ENCODE results near the gene KRT81. TPM values are rescaled to one million over a fixed set of nuclear protein-coding genes. Genes with fewer than 3 reads are reported as not detected.
"Not testable (repeated sequence)": the region's sequence is repeated elsewhere in the genome, so short reads cannot be mapped to it uniquely, and the experiment has no call there.

The KRT81 gene
- total RNA-seq, 1 donor from 2014 or later: not detected

- Mint-ChIP-seq H3K9me3 (no peaks in the 10 kb centered on the region), H3K4me1 (no peaks in the 10 kb centered on the region), H3K27ac (no peak overlapping the region), H3K27me3 (ENCODE audit: insufficient read depth, low read depth) (peaks cover 13% of the 10 kb centered on the region), H3K36me3 (no peaks in the 10 kb centered on the region), H3K4me3 (no peak overlapping the region)
- H3K36me3 ChIP-seq: no peaks in the 10 kb centered on the region
- DNase-seq (ENCODE audit: low spot score): no peak
- H2AFZ ChIP-seq (replicated peaks): no peak overlapping the region
- H3K4me2 ChIP-seq: no peak overlapping the region
- peaks cover 9% of the 10 kb centered on the region for H3K4me1 ChIP-seq
- H3K4me3 ChIP-seq: no peak overlapping the region
- H3K27ac ChIP-seq: no peak overlapping the region
- H3K27me3 ChIP-seq: peaks cover 11% of the 10 kb centered on the region
- H3F3A ChIP-seq (ENCODE audit: low read depth): no peaks in the 10 kb centered on the region
- TF ChIP-seq, protein P1, sequence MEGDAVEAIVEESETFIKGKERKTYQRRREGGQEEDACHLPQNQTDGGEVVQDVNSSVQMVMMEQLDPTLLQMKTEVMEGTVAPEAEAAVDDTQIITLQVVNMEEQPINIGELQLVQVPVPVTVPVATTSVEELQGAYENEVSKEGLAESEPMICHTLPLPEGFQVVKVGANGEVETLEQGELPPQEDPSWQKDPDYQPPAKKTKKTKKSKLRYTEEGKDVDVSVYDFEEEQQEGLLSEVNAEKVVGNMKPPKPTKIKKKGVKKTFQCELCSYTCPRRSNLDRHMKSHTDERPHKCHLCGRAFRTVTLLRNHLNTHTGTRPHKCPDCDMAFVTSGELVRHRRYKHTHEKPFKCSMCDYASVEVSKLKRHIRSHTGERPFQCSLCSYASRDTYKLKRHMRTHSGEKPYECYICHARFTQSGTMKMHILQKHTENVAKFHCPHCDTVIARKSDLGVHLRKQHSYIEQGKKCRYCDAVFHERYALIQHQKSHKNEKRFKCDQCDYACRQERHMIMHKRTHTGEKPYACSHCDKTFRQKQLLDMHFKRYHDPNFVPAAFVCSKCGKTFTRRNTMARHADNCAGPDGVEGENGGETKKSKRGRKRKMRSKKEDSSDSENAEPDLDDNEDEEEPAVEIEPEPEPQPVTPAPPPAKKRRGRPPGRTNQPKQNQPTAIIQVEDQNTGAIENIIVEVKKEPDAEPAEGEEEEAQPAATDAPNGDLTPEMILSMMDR (IDR thresholded peaks at IDR 0.05): no peak
- TF ChIP-seq EZH2 (IDR thresholded peaks at IDR 0.05): no peak
- H4K20me1 ChIP-seq (ENCODE audit: low read depth): no peaks in the 10 kb centered on the region
- H3K79me2 ChIP-seq (ENCODE audit: low read depth): no peaks in the 10 kb centered on the region
- no peak overlapping the region for H3K9ac ChIP-seq
- no peaks in the 10 kb centered on the region for H3K9me3 ChIP-seq (ENCODE audit: low read depth)
Measured at GRCh38 chr12:52316290-52316689, 25.0 kb upstream of the KRT81 start.

DNA sequence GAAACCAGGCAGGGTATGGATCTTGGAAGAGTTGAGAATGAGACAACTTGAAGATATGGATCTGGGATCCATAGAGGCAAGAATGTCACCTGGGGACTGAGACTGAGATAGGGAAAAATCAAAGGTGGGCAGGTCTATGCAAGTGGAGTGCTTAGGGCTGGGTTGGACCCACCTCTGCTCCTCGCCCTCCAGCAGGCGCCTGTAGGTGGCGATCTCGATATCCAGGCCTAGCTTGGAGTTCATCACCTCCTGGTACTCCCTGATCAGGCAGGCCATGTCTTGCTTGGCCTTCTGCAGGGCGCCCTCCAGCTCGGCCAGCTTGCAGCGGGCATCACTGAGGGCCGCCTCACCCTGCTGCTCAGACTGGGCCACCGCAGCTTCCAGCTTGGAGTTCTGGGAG is 24.4 kb upstream of the KRT81 start:
- peaks cover 13% of the 10 kb centered on the region for H3K27me3 Mint-ChIP-seq (ENCODE audit: insufficient read depth, low read depth)

GRCh38 chr12:52314511-52314910 is 23.2 kb upstream of the KRT81 start:
- no peaks in the 10 kb centered on the region for H3K4me1 Mint-ChIP-seq
- TF ChIP-seq EZH2 (IDR thresholded peaks at IDR 0.05) (no peak), EZH2phosphoT487 (IDR thresholded peaks at IDR 0.05) (no peak)
- TF ChIP-seq, protein P1 (IDR thresholded peaks at IDR 0.05): no peak
- no peak overlapping the region for H3K4me3 ChIP-seq
- H3K4me2 ChIP-seq: no peak overlapping the region
- H3K27ac ChIP-seq: no peak overlapping the region
- H4K20me1 ChIP-seq (ENCODE audit: low read depth): no peaks in the 10 kb centered on the region
- H3F3A ChIP-seq (ENCODE audit: low read depth): no peaks in the 10 kb centered on the region
- peaks cover 19% of the 10 kb centered on the region for H3K27me3 Mint-ChIP-seq (ENCODE audit: insufficient read depth, low read depth)
- no peaks in the 10 kb centered on the region for H3K36me3 Mint-ChIP-seq
- no peak overlapping the region for H3K9ac ChIP-seq
- no peaks in the 10 kb centered on the region for H3K36me3 ChIP-seq
- H3K27ac Mint-ChIP-seq: no peak overlapping the region
- no peak overlapping the region for H3K4me3 Mint-ChIP-seq
- no peaks in the 10 kb centered on the region for H3K9me3 Mint-ChIP-seq
- no peak for DNase-seq (ENCODE audit: low spot score)
- H3K4me1 ChIP-seq: peaks cover 10% of the 10 kb centered on the region
- no peaks in the 10 kb centered on the region for H3K79me2 ChIP-seq (ENCODE audit: low read depth)
- peaks cover 28% of the 10 kb centered on the region for H3K27me3 ChIP-seq
- H3K9me3 ChIP-seq (ENCODE audit: low read depth): no peaks in the 10 kb centered on the region
- no peak overlapping the region for H2AFZ ChIP-seq (replicated peaks)

More for the DNA sequence above, 24.4 kb upstream of the KRT81 start:
- H3K27ac Mint-ChIP-seq; H3K4me3 ChIP-seq; H3K9me3 Mint-ChIP-seq; H3K79me2 ChIP-seq (ENCODE audit: low read depth); H3F3A ChIP-seq (ENCODE audit: low read depth); H3K27ac ChIP-seq; H3K4me1 ChIP-seq; H3K9me3 ChIP-seq (ENCODE audit: low read depth); H3K9ac ChIP-seq; H3K4me3 Mint-ChIP-seq; H3K4me1 Mint-ChIP-seq; H3K36me3 Mint-ChIP-seq; H3K36me3 ChIP-seq; H2AFZ ChIP-seq (replicated peaks); H3K4me2 ChIP-seq; H4K20me1 ChIP-seq (ENCODE audit: low read depth): not testable (repeated sequence)
- DNase-seq (ENCODE audit: low spot score): peak; percentile 46
- H3K27me3 ChIP-seq: peaks cover 16% of the 10 kb centered on the region
- TF ChIP-seq, protein P1 (IDR thresholded peaks at IDR 0.05): peak; percentile 54

GRCh38 chr12:52313926-52314325 is 22.6 kb upstream of the KRT81 start:
- TF ChIP-seq EZH2 (IDR thresholded peaks at IDR 0.05) (no peak), EZH2phosphoT487 (IDR thresholded peaks at IDR 0.05) (no peak)
- TF ChIP-seq, protein P1 (IDR thresholded peaks at IDR 0.05): no peak
- no peak overlapping the region for H3K9ac ChIP-seq
- H3K27me3 ChIP-seq: peaks cover 34% of the 10 kb centered on the region
- no peak overlapping the region for H3K27ac ChIP-seq
- peak overlapping the region; percentile 14 for H3K27ac Mint-ChIP-seq
- peaks cover 1% of the 10 kb centered on the region for H3K4me1 Mint-ChIP-seq
- H3K4me2 ChIP-seq: no peak overlapping the region
- no peak overlapping the region for H3K4me3 Mint-ChIP-seq
- no peaks in the 10 kb centered on the region for H3K9me3 Mint-ChIP-seq
- H3K27me3 Mint-ChIP-seq (ENCODE audit: insufficient read depth, low read depth): peaks cover 22% of the 10 kb centered on the region
- H3K36me3 Mint-ChIP-seq: no peaks in the 10 kb centered on the region
- H3K4me1 ChIP-seq: peaks cover 10% of the 10 kb centered on the region
- no peaks in the 10 kb centered on the region for H3K9me3 ChIP-seq (ENCODE audit: low read depth)
- H3K79me2 ChIP-seq (ENCODE audit: low read depth): no peaks in the 10 kb centered on the region
- no peak overlapping the region for H3K4me3 ChIP-seq
- H2AFZ ChIP-seq (replicated peaks): no peak overlapping the region
- H4K20me1 ChIP-seq (ENCODE audit: low read depth): no peaks in the 10 kb centered on the region
- DNase-seq (ENCODE audit: low spot score): no peak
- H3F3A ChIP-seq (ENCODE audit: low read depth): no peaks in the 10 kb centered on the region
- H3K36me3 ChIP-seq: no peaks in the 10 kb centered on the region

Data from neural progenitor cell (in vitro differentiated cells).